CD14-positive monocyte (primary cell): ENCODE data around the gene CORO2A. TPM values are rescaled to one million over a fixed set of nuclear protein-coding genes. Genes with fewer than 3 reads are reported as not detected.

Experiments
- DNase-seq, 3 donors: peaks; one replicate each; pipeline ENCODE4 v3.0.0-alpha.2; 2011 to 2022
- H2AFZ ChIP-seq: 2 replicates; pipeline ENCODE4 v1.6.0; 2012; ENCODE audit warnings: mild to moderate bottlenecking, low read depth, low read length, inconsistent platforms; ENCODE audit not compliant: insufficient read depth, poor library complexity, severe bottlenecking
- H3K27ac ChIP-seq, 2 donors: 1 replicate in 1 of 2; 2 replicates in 1 of 2; pipeline ENCODE4 v1.5.1; 2012 to 2013; ENCODE audit warnings: low read length in 2 of 2, control low read depth in 1 of 2, inconsistent platforms in 1 of 2, low read depth in 1 of 2, mild to moderate bottlenecking in 1 of 2
- H3K27me3 ChIP-seq, 2 donors: one replicate each; pipeline versions ENCODE4 v1.6.0 to v1.6.1; 2011 to 2013; ENCODE audit warnings: low read length in 2 of 2; ENCODE audit not compliant: control insufficient read depth in 2 of 2, insufficient read depth in 2 of 2
- H3K36me3 ChIP-seq, 2 donors: replicated peaks in 1 of 2; 1 replicate in 1 of 2; 2 replicates in 1 of 2; pipeline versions ENCODE4 v1.5.1 to v1.6.1; 2012 to 2013; ENCODE audit warnings: low read length in 2 of 2, control low read depth in 1 of 2, inconsistent platforms in 1 of 2, mild to moderate bottlenecking in 1 of 2; ENCODE audit not compliant: insufficient read depth in 2 of 2, control insufficient read depth in 1 of 2
- H3K4me1 ChIP-seq, 2 donors: 1 replicate in 1 of 2; 2 replicates in 1 of 2; pipeline versions ENCODE4 v1.5.1 to v1.6.1; 2012 to 2013; ENCODE audit warnings: low read length in 2 of 2, control low read depth in 1 of 2, inconsistent platforms in 1 of 2, mild to moderate bottlenecking in 1 of 2, moderate library complexity in 1 of 2; ENCODE audit not compliant: insufficient read depth in 2 of 2, control insufficient read depth in 1 of 2
- H3K4me2 ChIP-seq: replicated peaks from 2 replicates; pipeline ENCODE3; 2012; ENCODE audit warnings: low read length, moderate library complexity, mild to moderate bottlenecking; ENCODE audit not compliant: poor library complexity, severe bottlenecking; ENCODE audit errors: extremely low read depth
- H3K4me3 ChIP-seq, 3 experiments: fragments of 200-600 bp in 1 of 3; sonication (generic) in 1 of 3; replicated peaks in 1 of 3; 1 replicate in 2 of 3; 2 replicates in 1 of 3; pipeline ENCODE4 v1.5.1; 2011 to 2013; ENCODE audit warnings: low read length in 3 of 3, mild to moderate bottlenecking in 3 of 3, control low read depth in 2 of 3, low read depth in 2 of 3, inconsistent platforms in 1 of 3, moderate library complexity in 1 of 3
- H3K79me2 ChIP-seq: 2 replicates; pipeline ENCODE4 v1.6.0; 2012; ENCODE audit warnings: mild to moderate bottlenecking, control low read depth, inconsistent platforms, low read length, moderate library complexity; ENCODE audit not compliant: insufficient read depth
- H3K9ac ChIP-seq: 2 replicates; pipeline ENCODE4 v1.6.0; 2017; ENCODE audit warnings: low read length, mild to moderate bottlenecking; ENCODE audit not compliant: insufficient read depth, poor library complexity, severe bottlenecking
- H3K9me3 ChIP-seq, 2 donors: replicated peaks in 1 of 2; 1 replicate in 1 of 2; 2 replicates in 1 of 2; pipeline versions ENCODE4 v1.5.1 to v1.6.1; 2012 to 2013; ENCODE audit warnings: low read length in 2 of 2, control low read depth in 1 of 2; ENCODE audit not compliant: control insufficient read depth in 1 of 2, insufficient read depth in 1 of 2
- H4K20me1 ChIP-seq: 2 replicates; pipeline ENCODE4 v1.6.0; 2012; ENCODE audit warnings: mild to moderate bottlenecking, low read length, control low read depth, moderate library complexity; ENCODE audit not compliant: insufficient read depth
- H3K27ac Mint-ChIP-seq, 7 donors: one replicate each; pipeline ENCODE4 v1.8.0; 2020; ENCODE audit warnings: mild to moderate bottlenecking in 7 of 7, mixed read lengths in 7 of 7, moderate library complexity in 6 of 7, inconsistent platforms in 2 of 7
- H3K27me3 Mint-ChIP-seq, 3 donors: one replicate each; pipeline ENCODE4 v1.8.0; 2021 to 2022; ENCODE audit warnings: low read depth in 3 of 3, mild to moderate bottlenecking in 3 of 3, mixed read lengths in 3 of 3, moderate library complexity in 3 of 3, inconsistent platforms in 1 of 3
- H3K36me3 Mint-ChIP-seq, 2 donors: one replicate each; pipeline ENCODE4 v1.8.0; 2020; ENCODE audit warnings: mixed read lengths in 2 of 2, inconsistent platforms in 1 of 2, mild to moderate bottlenecking in 1 of 2
- H3K4me1 Mint-ChIP-seq: one replicate; pipeline ENCODE4 v1.8.0; 2020; ENCODE audit warnings: mild to moderate bottlenecking, mixed read lengths
- H3K4me3 Mint-ChIP-seq, 2 donors: one replicate each; pipeline ENCODE4 v1.8.0; 2020; ENCODE audit warnings: mild to moderate bottlenecking in 2 of 2, mixed read lengths in 2 of 2, moderate library complexity in 1 of 2
- H3K9me3 Mint-ChIP-seq, 7 donors: one replicate each; pipeline ENCODE4 v1.8.0; 2020 to 2022; ENCODE audit warnings: mixed read lengths in 7 of 7, mild to moderate bottlenecking in 6 of 7, moderate library complexity in 6 of 7, inconsistent platforms in 2 of 7
- CTCF ChIP-seq: fragments of 200-600 bp; IDR thresholded peaks from one replicate; pipeline ENCODE4 v1.8.0; 2022; ENCODE audit warnings: antibody characterized with exemption, mild to moderate bottlenecking
- WGBS: methylation state at CpG from one replicate; pipeline ENCODE4 v1.1.5; 2013; ENCODE audit warnings: missing lambda C conversion rate; ENCODE audit not compliant: insufficient coverage; 5-methylcytosine and 5-hydroxymethylcytosine counted together
- intact Hi-C, 2 donors: fragments of 100-400 bp; cut with micrococcal nuclease; formaldehyde crosslinking; loops; one replicate each; pipeline versions ENCODE4 v1.15.0 to v1.15.1; 2023
- polyA plus RNA-seq, 3 donors: library from polyadenylated mRNA; depleted of rRNA in 1 of 3; unstranded in 2 of 3; stranded (reverse) in 1 of 3; fragments of 300-500 nt in 2 of 3; fragments of >200 nt in 1 of 3; fragmentation: Illumina TruSeq in 2 of 3; gene quantifications; 1 replicate in 2 of 3; 2 replicates in 1 of 3; pipeline ENCODE4 v1.2.3, GENCODE V29; 2012 to 2021

The CORO2A gene
- polyA plus RNA-seq, 3 donors = 1.2 to 3.5 (median 2.1) TPM

- Histone ChIP-seq H2AFZ (no peak overlapping the region), H4K20me1 (peaks cover 7% of the 10 kb centered on the region), H3K4me3 (no peak overlapping the region), H3K27ac (no peak overlapping the region), H3K79me2 (peaks cover 24% of the 10 kb centered on the region), H3K4me2 (no peak overlapping the region), H3K4me1 (peaks cover 26 to 31% of the 10 kb centered on the region in 2 donors), H3K27me3 (no peaks in the 10 kb centered on the region), H3K9ac (no peak overlapping the region), H3K36me3 (no peaks in the 10 kb centered on the region), H3K9me3 (no peaks in the 10 kb centered on the region)
- DNase-seq = no peak
- TF ChIP-seq CTCF = no peak
- intact Hi-C loops = no loop called here
- Mint-ChIP-seq H3K36me3 (peaks cover 2 to 12% of the 10 kb centered on the region in 2 donors), H3K4me3 (peak overlapping the region in 1 of 2 donors; percentile 56), H3K27me3 (peaks cover 2 to 11% (median 8%) of the 10 kb centered on the region in 3 donors), H3K4me1 (peaks cover 50% of the 10 kb centered on the region), H3K9me3 (no peaks in the 10 kb centered on the region), H3K27ac (no peak overlapping the region)
- 97% methylated on average over 5 of the region's 5 CpGs for WGBS
These were observed 1.7 kb downstream of the CORO2A start for GRCh38 chr9:98190757-98191105.

GRCh38 chr9:98189412-98189811, 3.0 kb downstream of the CORO2A start:
- Histone ChIP-seq H3K9ac (no peak overlapping the region), H2AFZ (no peak overlapping the region), H3K9me3 (no peaks in the 10 kb centered on the region), H3K4me3 (no peak overlapping the region), H3K4me1 (peaks cover 35 to 40% of the 10 kb centered on the region in 2 donors), H3K4me2 (no peak overlapping the region), H3K27ac (no peak overlapping the region), H3K27me3 (no peaks in the 10 kb centered on the region), H3K79me2 (peaks cover 31% of the 10 kb centered on the region), H3K36me3 (no peaks in the 10 kb centered on the region), H4K20me1 (no peaks in the 10 kb centered on the region)
- H3K4me1 Mint-ChIP-seq = peaks cover 63% of the 10 kb centered on the region
- intact Hi-C loops = no loop called here
- peaks cover 2 to 14% of the 10 kb centered on the region in 2 donors for H3K36me3 Mint-ChIP-seq
- no peak overlapping the region for H3K4me3 Mint-ChIP-seq
- H3K27ac Mint-ChIP-seq = no peak overlapping the region
- DNase-seq = no peak
- peaks cover 0 to 11% (median 3%) of the 10 kb centered on the region in 3 donors for H3K27me3 Mint-ChIP-seq
- H3K9me3 Mint-ChIP-seq = peaks cover 0 to 2% (median 0%) of the 10 kb centered on the region in 7 donors
- no CpG with 5 or more reads among the region's 6 CpGs for WGBS
- no peak for TF ChIP-seq CTCF
